DOHH2 (cell line): Measurements from ENCODE around the gene ZNF282.

Experiments used
- EZH2phosphoT487 ChIP-seq: fragments of 200-600 bp; sonication (generic); IDR thresholded peaks from 2 replicates; pipeline ENCODE4 v1.6.1; 2017; ENCODE audit warnings: borderline replicate concordance, mild to moderate bottlenecking, antibody characterized with exemption, low read length, moderate library complexity, mixed read lengths
- TF ChIP-seq, protein P1 (sequence below): fragments of 200-600 bp; sonication (generic); IDR thresholded peaks from one replicate; pipeline ENCODE4 v1.5.1; 2014; ENCODE audit warnings: antibody characterized with exemption, mild to moderate bottlenecking, low read depth, low read length; ENCODE audit not compliant: poor library complexity, severe bottlenecking

DNA sequence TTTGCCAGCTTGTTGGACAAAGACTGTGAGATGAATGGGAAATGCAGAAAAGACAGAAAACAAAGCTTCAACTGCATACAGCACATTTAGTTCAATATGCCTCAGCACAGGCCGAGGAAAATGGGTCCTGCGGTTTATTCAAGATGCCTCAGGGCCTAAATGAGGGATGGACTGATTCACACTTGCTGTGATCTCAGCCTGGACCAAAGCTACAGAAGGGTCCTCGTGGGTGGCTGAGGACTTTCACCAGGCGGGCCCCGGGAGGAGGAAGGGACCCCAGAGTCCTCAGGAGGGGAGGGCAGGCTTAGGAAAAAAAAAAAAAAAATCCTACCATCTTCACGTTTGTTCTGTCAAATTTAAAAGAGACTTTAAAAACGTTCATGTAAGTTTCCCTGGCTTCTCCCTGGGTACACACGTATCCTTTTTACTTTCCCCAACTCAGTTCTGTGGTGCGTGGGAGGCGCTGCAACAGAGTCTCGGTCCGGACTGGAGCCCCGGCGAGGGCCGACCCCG is 66.0 kb downstream of the ZNF282 start:
- TF ChIP-seq, protein P1, sequence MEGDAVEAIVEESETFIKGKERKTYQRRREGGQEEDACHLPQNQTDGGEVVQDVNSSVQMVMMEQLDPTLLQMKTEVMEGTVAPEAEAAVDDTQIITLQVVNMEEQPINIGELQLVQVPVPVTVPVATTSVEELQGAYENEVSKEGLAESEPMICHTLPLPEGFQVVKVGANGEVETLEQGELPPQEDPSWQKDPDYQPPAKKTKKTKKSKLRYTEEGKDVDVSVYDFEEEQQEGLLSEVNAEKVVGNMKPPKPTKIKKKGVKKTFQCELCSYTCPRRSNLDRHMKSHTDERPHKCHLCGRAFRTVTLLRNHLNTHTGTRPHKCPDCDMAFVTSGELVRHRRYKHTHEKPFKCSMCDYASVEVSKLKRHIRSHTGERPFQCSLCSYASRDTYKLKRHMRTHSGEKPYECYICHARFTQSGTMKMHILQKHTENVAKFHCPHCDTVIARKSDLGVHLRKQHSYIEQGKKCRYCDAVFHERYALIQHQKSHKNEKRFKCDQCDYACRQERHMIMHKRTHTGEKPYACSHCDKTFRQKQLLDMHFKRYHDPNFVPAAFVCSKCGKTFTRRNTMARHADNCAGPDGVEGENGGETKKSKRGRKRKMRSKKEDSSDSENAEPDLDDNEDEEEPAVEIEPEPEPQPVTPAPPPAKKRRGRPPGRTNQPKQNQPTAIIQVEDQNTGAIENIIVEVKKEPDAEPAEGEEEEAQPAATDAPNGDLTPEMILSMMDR = no peak
- no peak for TF ChIP-seq EZH2phosphoT487
